Stomach smooth muscle (tissue), 2 donors: ENCODE results near the gene RFNG.
A peak's percentile ranks its signal among the peaks of the same experiment; 100 is the strongest.

Experiments used
- H3K27ac ChIP-seq: one replicate; pipeline ENCODE4 v1.7.0; 2013; ENCODE audit warnings: mild to moderate bottlenecking, low read length, inconsistent platforms
- H3K27me3 ChIP-seq, 2 donors: one replicate each; pipeline ENCODE4 v1.7.0; 2013; ENCODE audit warnings: low read length in 2 of 2; ENCODE audit not compliant: insufficient read depth in 2 of 2, control insufficient read depth in 1 of 2
- H3K36me3 ChIP-seq, 2 donors: one replicate each; pipeline ENCODE4 v1.7.0; 2013; ENCODE audit warnings: low read length in 2 of 2; ENCODE audit not compliant: control insufficient read depth in 2 of 2, insufficient read depth in 2 of 2
- H3K4me1 ChIP-seq: one replicate; pipeline ENCODE4 v1.7.0; 2013; ENCODE audit warnings: low read length; ENCODE audit not compliant: control insufficient read depth, insufficient read depth
- H3K4me3 ChIP-seq, 2 donors: one replicate each; pipeline ENCODE4 v1.7.0; 2013; ENCODE audit warnings: low read length in 2 of 2
- H3K9ac ChIP-seq, 2 donors: one replicate each; pipeline ENCODE4 v1.7.0; 2013; ENCODE audit warnings: low read length in 2 of 2, mild to moderate bottlenecking in 1 of 2
- H3K9me3 ChIP-seq, 2 donors: one replicate each; pipeline ENCODE4 v1.7.0; 2013; ENCODE audit warnings: low read length in 2 of 2; ENCODE audit not compliant: control insufficient read depth in 2 of 2
- donor health status: healthy.
- donor health status: Pancreatic carcinoma.

Gene RFNG

DNA sequence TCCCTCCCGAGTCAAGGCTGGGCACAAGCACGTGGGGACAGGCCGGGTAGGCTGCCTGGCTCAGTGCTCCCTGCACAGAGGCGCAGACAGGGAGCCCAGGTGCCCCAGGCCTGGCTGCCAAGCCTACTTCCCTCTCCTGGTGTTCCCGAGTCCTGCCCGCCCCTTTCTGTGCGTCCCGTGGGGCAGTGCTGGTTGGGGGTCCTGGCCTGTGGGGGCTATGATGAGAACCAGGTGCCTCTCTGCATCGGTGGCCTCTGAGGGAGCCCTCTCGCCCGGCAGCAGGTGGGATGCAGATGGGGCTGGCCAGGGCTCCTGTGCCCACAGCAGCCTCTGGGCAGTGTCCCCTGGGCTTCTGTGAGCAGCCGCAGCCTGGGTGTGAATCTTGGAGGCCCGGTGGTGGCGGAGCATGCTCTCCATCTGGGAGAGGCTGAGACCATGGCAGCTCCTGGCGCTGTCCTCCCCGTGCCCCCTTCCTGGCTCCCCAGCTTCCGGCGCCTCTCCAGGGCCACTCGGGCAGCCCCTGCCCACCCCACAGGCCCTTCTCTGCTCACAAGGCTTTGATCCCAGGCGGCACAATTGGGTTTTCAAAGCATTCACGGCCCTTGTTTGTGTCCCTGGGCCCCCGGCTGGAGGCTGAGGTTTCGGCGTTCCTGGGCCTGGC lies 36.2 kb downstream of the RFNG start:
- H3K27me3 ChIP-seq, result no peaks in the 10 kb centered on the region
- H3K36me3 ChIP-seq, result peaks cover 3 to 5% of the 10 kb centered on the region in 2 donors
- peaks cover 14% of the 10 kb centered on the region for H3K4me1 ChIP-seq
- H3K9me3 ChIP-seq, result no peaks in the 10 kb centered on the region
- H3K27ac ChIP-seq, result no peak overlapping the region
- no peak overlapping the region for H3K9ac ChIP-seq
- H3K4me3 ChIP-seq, result no peak overlapping the region

- Histone ChIP-seq H3K4me1 (peaks cover 14% of the 10 kb centered on the region), H3K36me3 (peaks cover 3 to 5% of the 10 kb centered on the region in 2 donors), H3K27ac (no peak overlapping the region)
Observed at GRCh38 chr17:82014971-82015310, 36.7 kb downstream of the RFNG start.

DNA sequence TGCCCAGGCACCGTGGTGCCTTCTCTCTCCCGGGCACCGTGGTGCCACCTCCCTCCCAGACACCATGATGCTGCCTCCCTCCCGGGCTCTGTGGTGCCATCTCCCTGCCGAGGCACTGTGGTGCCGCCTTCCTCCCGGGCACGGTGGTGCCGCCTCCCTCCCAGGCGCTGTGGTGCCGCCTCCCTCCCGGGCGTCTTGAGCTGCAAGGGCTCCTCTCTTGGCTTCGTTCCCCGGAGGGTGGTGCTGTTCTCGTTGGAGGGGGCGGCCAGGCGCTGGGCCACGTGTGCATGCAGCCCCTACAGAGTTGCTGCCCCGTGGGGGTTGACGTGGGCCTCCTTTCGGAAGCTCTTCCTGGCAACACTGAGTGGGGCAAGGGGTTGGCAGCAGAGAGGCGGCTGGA lies 37.2 kb downstream of the RFNG start:
- H3K36me3 ChIP-seq, result peaks cover 3 to 5% of the 10 kb centered on the region in 2 donors
- H3K27ac ChIP-seq, result no peak overlapping the region
- no peaks in the 10 kb centered on the region for H3K9me3 ChIP-seq
- H3K4me3 ChIP-seq, result no peak overlapping the region
- no peaks in the 10 kb centered on the region for H3K27me3 ChIP-seq
- no peak overlapping the region for H3K9ac ChIP-seq
- peaks cover 14% of the 10 kb centered on the region for H3K4me1 ChIP-seq

More at GRCh38 chr17:82014971-82015310, 36.7 kb downstream of the RFNG start:
- Histone ChIP-seq H3K9ac (no peak overlapping the region), H3K9me3 (no peaks in the 10 kb centered on the region), H3K27me3 (no peaks in the 10 kb centered on the region), H3K4me3 (no peak overlapping the region)

DNA sequence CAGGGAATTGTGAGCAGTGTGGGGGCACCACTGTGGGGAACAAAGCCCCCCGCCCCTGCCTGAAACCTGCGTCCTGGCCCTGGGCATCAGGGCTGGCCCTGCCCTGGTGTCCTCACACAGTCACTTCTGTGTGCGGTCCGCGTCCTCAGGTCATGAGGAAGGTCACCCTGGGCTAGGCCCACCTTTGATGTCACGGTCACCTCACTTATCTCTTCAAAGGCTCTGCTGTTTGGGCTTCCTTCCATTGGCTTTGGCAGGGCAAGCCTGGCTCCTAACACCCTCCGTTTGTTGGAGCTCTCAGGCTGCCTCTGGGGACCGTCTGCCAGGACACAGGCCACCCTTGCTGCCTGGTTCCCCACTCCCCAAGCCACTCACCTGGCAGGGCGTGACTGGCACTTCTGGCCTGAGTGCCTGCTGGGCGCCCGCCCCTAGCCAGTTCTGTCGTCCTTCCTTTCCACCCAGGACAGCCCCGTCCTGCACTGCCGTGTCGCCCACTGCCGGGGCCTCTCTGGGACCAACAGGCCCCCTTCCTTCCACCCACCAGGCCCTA lies 37.8 kb downstream of the RFNG start:
- Histone ChIP-seq H3K36me3 (peaks cover 2 to 5% of the 10 kb centered on the region in 2 donors), H3K27ac (peak overlapping the region; percentile 69), H3K9ac (no peak overlapping the region), H3K27me3 (no peaks in the 10 kb centered on the region), H3K9me3 (no peaks in the 10 kb centered on the region), H3K4me1 (peaks cover 14% of the 10 kb centered on the region), H3K4me3 (no peak overlapping the region)

DNA sequence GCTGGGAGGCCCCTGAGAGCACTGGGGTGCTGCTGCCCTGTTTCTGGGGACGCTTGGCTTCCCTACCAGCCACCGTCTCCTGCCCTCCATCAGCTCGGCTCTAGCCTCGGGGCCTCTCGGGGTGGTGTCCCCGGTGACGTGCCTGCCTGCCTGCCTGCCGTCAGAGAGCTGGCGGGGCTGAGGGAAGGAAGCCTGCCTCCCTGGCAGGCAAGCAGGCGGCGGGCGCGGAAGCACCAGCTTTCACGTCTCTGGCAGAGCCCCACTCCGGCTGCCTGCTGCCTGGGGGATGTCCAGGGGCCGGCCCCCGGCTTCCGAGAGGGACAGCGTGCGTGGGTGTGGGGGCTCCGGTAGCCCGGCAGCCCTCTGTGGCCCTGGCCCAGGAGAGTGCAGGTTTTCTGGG lies 38.3 kb downstream of the RFNG start:
- peaks cover 14% of the 10 kb centered on the region for H3K4me1 ChIP-seq
- no peaks in the 10 kb centered on the region for H3K27me3 ChIP-seq
- H3K36me3 ChIP-seq, result peaks cover 0 to under 1% of the 10 kb centered on the region in 2 donors
- H3K9me3 ChIP-seq, result no peaks in the 10 kb centered on the region
- peak overlapping the region; percentile 69 for H3K27ac ChIP-seq
- H3K9ac ChIP-seq, result peak overlapping the region; percentile 4 to 47
- no peak overlapping the region for H3K4me3 ChIP-seq

GRCh38 chr17:82012640-82013295 lies 38.8 kb downstream of the RFNG start:
- no peaks in the 10 kb centered on the region for H3K27me3 ChIP-seq
- H3K9ac ChIP-seq, result peak overlapping the region; percentile 4 to 47
- peaks cover 14% of the 10 kb centered on the region for H3K4me1 ChIP-seq
- H3K4me3 ChIP-seq, result no peak overlapping the region
- H3K9me3 ChIP-seq, result no peaks in the 10 kb centered on the region
- H3K27ac ChIP-seq, result peak overlapping the region; percentile 69
- H3K36me3 ChIP-seq, result no peaks in the 10 kb centered on the region

GRCh38 chr17:82012261-82012639 lies 39.4 kb downstream of the RFNG start:
- H3K9ac ChIP-seq, result no peak overlapping the region
- H3K27me3 ChIP-seq, result no peaks in the 10 kb centered on the region
- H3K4me3 ChIP-seq, result no peak overlapping the region
- H3K9me3 ChIP-seq, result no peaks in the 10 kb centered on the region
- peaks cover 14% of the 10 kb centered on the region for H3K4me1 ChIP-seq
- no peaks in the 10 kb centered on the region for H3K36me3 ChIP-seq
- H3K27ac ChIP-seq, result peak overlapping the region; percentile 69

- Histone ChIP-seq H3K27me3 (no peaks in the 10 kb centered on the region), H3K4me1 (peaks cover 19% of the 10 kb centered on the region), H3K9ac (no peak overlapping the region), H3K27ac (no peak overlapping the region), H3K4me3 (no peak overlapping the region), H3K9me3 (no peaks in the 10 kb centered on the region), H3K36me3 (no peaks in the 10 kb centered on the region)
Observed at GRCh38 chr17:82011617-82012187, 39.9 kb downstream of the RFNG start.

DNA sequence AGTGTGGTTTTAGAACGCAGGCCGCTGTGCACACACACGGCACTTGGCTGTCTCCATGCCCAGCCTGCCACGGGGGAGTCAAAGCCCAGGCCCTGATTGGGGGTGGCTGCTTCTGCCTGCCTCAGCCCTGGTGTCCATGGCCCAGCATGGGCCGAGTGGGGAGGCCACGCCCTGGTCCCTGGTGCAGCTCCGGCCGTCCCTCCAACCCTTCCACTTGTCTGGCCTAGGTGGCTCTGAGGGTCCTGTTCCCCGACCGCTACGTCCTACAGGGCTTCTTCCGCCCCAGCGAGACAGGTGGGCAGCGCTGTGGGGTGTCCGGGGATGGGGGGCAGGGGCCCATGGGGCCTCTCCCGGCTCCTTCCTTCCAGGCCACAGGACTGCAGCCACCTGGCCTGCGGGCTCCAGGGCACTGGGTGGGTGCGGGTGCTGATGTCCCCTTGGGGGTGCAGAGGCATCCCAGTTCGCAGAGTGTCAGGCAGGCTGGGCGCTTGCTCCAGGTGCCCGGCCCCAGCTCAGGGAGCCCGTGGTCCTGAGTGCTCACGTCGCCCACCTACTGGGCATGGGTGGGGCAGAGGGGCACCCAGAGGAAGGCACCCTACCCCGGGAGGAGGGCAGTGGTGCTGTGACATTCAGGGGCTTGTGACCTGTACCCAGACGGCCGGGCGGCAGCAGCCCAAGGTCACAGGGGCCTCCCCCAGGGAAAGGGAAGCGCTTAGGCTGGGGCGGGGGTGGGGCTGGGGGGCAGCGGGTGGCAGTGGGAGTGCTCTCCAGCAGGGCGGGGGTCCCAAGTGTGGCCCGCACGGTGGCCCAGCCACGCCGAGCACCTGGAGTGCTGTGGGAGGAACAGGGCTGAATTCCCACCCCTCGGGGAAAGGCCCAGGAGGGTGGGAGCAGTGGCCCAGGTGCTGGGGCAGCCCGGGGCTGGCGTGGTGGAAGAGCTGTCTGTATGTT lies 40.8 kb downstream of the RFNG start:
- H3K27me3 ChIP-seq, result no peaks in the 10 kb centered on the region
- no peak overlapping the region for H3K9ac ChIP-seq
- H3K4me1 ChIP-seq, result peaks cover 28% of the 10 kb centered on the region
- no peak overlapping the region for H3K4me3 ChIP-seq
- no peak overlapping the region for H3K27ac ChIP-seq
- H3K36me3 ChIP-seq, result no peaks in the 10 kb centered on the region
- H3K9me3 ChIP-seq, result no peaks in the 10 kb centered on the region

DNA sequence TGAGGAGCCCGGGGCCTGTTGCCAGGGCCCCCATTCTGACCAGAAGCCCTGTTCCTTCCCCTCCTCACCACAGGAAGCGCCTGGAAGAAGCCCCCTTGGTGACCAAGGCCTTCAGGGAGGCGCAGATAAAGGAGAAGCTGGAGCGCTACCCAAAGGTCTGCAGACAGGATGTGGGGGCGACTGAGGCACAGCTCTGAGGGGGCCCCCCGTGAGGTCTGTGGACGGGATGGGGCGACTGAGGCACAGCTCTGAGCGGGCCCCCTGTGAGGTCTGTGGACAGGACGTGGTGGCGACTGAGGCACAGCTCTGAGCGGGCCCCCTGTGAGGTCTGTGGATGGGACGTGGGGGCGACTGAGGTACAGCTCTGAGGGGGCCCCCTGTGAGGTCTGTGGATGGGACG lies 42.2 kb downstream of the RFNG start:
- no peaks in the 10 kb centered on the region for H3K36me3 ChIP-seq
- no peak overlapping the region for H3K27ac ChIP-seq
- peaks cover 33% of the 10 kb centered on the region for H3K4me1 ChIP-seq
- no peak overlapping the region for H3K4me3 ChIP-seq
- H3K27me3 ChIP-seq, result no peaks in the 10 kb centered on the region
- no peak overlapping the region for H3K9ac ChIP-seq
- H3K9me3 ChIP-seq, result no peaks in the 10 kb centered on the region
